Activated naive CD4-positive, alpha-beta T cell treated with anti-CD3 and anti-CD28 coated beads, Interleukin-2, amount 10 ng/mL, durations not matched to agents 7 days and 5 days (primary cell): ENCODE results near the gene MPP3.
"Not testable (repeated sequence)": the region's sequence is repeated elsewhere in the genome, so short reads cannot be mapped to it uniquely, and the experiment has no call there.

ENCODE experiments used
- CTCF ChIA-PET: fragments of 350-600 bp; sonication (Branson Sonifier 250); formaldehyde crosslinking; loops from one replicate; lab custom pipeline; 2021; ENCODE audit warnings: antibody characterized with exemption; lab: Charles Lee
- DNase-seq: peaks from one replicate; pipeline ENCODE4 v3.0.0-alpha.2; 2020
- H3K27ac Mint-ChIP-seq: one replicate; pipeline ENCODE4 v1.8.0; 2021; ENCODE audit warnings: mild to moderate bottlenecking, moderate library complexity, mixed read lengths
- H3K27me3 Mint-ChIP-seq: one replicate; pipeline ENCODE4 v1.8.0; 2021; ENCODE audit warnings: mild to moderate bottlenecking, mixed read lengths
- H3K36me3 Mint-ChIP-seq: one replicate; pipeline ENCODE4 v1.8.0; 2021; ENCODE audit warnings: mixed read lengths
- H3K4me1 Mint-ChIP-seq: one replicate; pipeline ENCODE4 v1.8.0; 2021; ENCODE audit warnings: mixed read lengths
- H3K4me3 Mint-ChIP-seq: one replicate; pipeline ENCODE4 v1.8.0; 2021; ENCODE audit warnings: mild to moderate bottlenecking, moderate library complexity, mixed read lengths
- H3K9me3 Mint-ChIP-seq: one replicate; pipeline ENCODE4 v1.8.0; 2021; ENCODE audit warnings: mixed read lengths

The MPP3 gene

GRCh38 chr17:43871946-43872690 lies 39.2 kb upstream of the MPP3 start:
- DNase-seq = no peak
- H3K36me3 Mint-ChIP-seq = no peaks in the 10 kb centered on the region
- CTCF ChIA-PET = no interaction called here
- peaks cover 42% of the 10 kb centered on the region for H3K27me3 Mint-ChIP-seq
- H3K9me3 Mint-ChIP-seq = no peaks in the 10 kb centered on the region
- no peak overlapping the region for H3K4me3 Mint-ChIP-seq
- H3K27ac Mint-ChIP-seq = no peak overlapping the region
- no peaks in the 10 kb centered on the region for H3K4me1 Mint-ChIP-seq

- H3K27me3 Mint-ChIP-seq = peaks cover 43% of the 10 kb centered on the region
- not testable (repeated sequence) for DNase-seq
- CTCF ChIA-PET = interaction anchor here (0.7 to 1.0 kb wide), 2 partner anchors 9 to 11 kb away, joined by 5 read pairs; no protein-coding TSS in a partner anchor
Observed at GRCh38 chr17:43869031-43869430, 36.1 kb upstream of the MPP3 start.

GRCh38 chr17:43868226-43868994 lies 35.5 kb upstream of the MPP3 start:
- H3K9me3 Mint-ChIP-seq = no peaks in the 10 kb centered on the region
- CTCF ChIA-PET = interaction anchor here (0.7 to 1.1 kb wide), 3 partner anchors 10 to 12 kb away, joined by 4 to 5 read pairs (median 5); no protein-coding TSS in a partner anchor

More at GRCh38 chr17:43869031-43869430, 36.1 kb upstream of the MPP3 start:
- H3K36me3 Mint-ChIP-seq, H3K4me3 Mint-ChIP-seq, H3K27ac Mint-ChIP-seq, H3K9me3 Mint-ChIP-seq, H3K4me1 Mint-ChIP-seq: not testable (repeated sequence)

GRCh38 chr17:43864161-43864984 lies 31.4 kb upstream of the MPP3 start:
- H3K4me1 Mint-ChIP-seq = no peaks in the 10 kb centered on the region

More at GRCh38 chr17:43868226-43868994, 35.5 kb upstream of the MPP3 start:
- H3K36me3 Mint-ChIP-seq = no peaks in the 10 kb centered on the region
- H3K4me1 Mint-ChIP-seq = no peaks in the 10 kb centered on the region
- H3K4me3 Mint-ChIP-seq = no peak overlapping the region
- no peak for DNase-seq
- H3K27ac Mint-ChIP-seq = no peak overlapping the region
- H3K27me3 Mint-ChIP-seq = peaks cover 45% of the 10 kb centered on the region

GRCh38 chr17:43861960-43862359 lies 29.0 kb upstream of the MPP3 start:
- CTCF ChIA-PET = interaction anchor here (0.7 kb wide), 1 partner anchor 16 kb away, joined by 3 read pairs; no protein-coding TSS in a partner anchor
- Mint-ChIP-seq H3K9me3 (no peaks in the 10 kb centered on the region), H3K27me3 (peaks cover 32% of the 10 kb centered on the region), H3K36me3 (no peaks in the 10 kb centered on the region), H3K4me1 (no peaks in the 10 kb centered on the region), H3K4me3 (no peak overlapping the region), H3K27ac (no peak overlapping the region)
- no peak for DNase-seq

More at GRCh38 chr17:43864161-43864984, 31.4 kb upstream of the MPP3 start:
- Mint-ChIP-seq H3K9me3 (no peaks in the 10 kb centered on the region), H3K4me3 (no peak overlapping the region), H3K27ac (no peak overlapping the region), H3K27me3 (peaks cover 34% of the 10 kb centered on the region), H3K36me3 (no peaks in the 10 kb centered on the region)
- CTCF ChIA-PET = interaction anchor here (1.5 kb wide), 1 partner anchor 15 kb away, joined by 3 read pairs; no protein-coding TSS in a partner anchor
- no peak for DNase-seq

- no peak for DNase-seq
- Mint-ChIP-seq H3K36me3 (no peaks in the 10 kb centered on the region), H3K27ac (no peak overlapping the region), H3K4me1 (no peaks in the 10 kb centered on the region), H3K4me3 (no peak overlapping the region), H3K27me3 (peaks cover 39% of the 10 kb centered on the region), H3K9me3 (no peaks in the 10 kb centered on the region)
- CTCF ChIA-PET = interaction anchor here (0.9 to 1.5 kb wide), 2 partner anchors 17 to 101 kb away, joined by 3 read pairs; no protein-coding TSS in a partner anchor
Observed at GRCh38 chr17:43860927-43861622, 28.1 kb upstream of the MPP3 start.

GRCh38 chr17:43860077-43860725 lies 27.3 kb upstream of the MPP3 start:
- no peak for DNase-seq
- H3K4me3 Mint-ChIP-seq = no peak overlapping the region
- no peaks in the 10 kb centered on the region for H3K4me1 Mint-ChIP-seq
- H3K27ac Mint-ChIP-seq = no peak overlapping the region
- H3K27me3 Mint-ChIP-seq = peaks cover 39% of the 10 kb centered on the region
- no peaks in the 10 kb centered on the region for H3K9me3 Mint-ChIP-seq
- CTCF ChIA-PET = interaction anchor here (1.0 to 1.5 kb wide), 3 partner anchors 14 to 100 kb away, joined by 3 to 4 read pairs (median 3); partner anchors contain the start of gene CD300LG
- no peaks in the 10 kb centered on the region for H3K36me3 Mint-ChIP-seq

- peaks cover 42% of the 10 kb centered on the region for H3K27me3 Mint-ChIP-seq
- CTCF ChIA-PET = no interaction called here
- H3K4me3 Mint-ChIP-seq = no peak overlapping the region
- DNase-seq = no peak
- no peaks in the 10 kb centered on the region for H3K9me3 Mint-ChIP-seq
- no peak overlapping the region for H3K27ac Mint-ChIP-seq
- no peaks in the 10 kb centered on the region for H3K4me1 Mint-ChIP-seq
- no peaks in the 10 kb centered on the region for H3K36me3 Mint-ChIP-seq
Observed at GRCh38 chr17:43857957-43858600, 25.1 kb upstream of the MPP3 start.

GRCh38 chr17:43857141-43857540 lies 24.2 kb upstream of the MPP3 start:
- no peaks in the 10 kb centered on the region for H3K9me3 Mint-ChIP-seq
- CTCF ChIA-PET = no interaction called here
- no peak overlapping the region for H3K4me3 Mint-ChIP-seq
- no peak for DNase-seq
- no peaks in the 10 kb centered on the region for H3K4me1 Mint-ChIP-seq
- H3K27me3 Mint-ChIP-seq = peaks cover 50% of the 10 kb centered on the region
- H3K27ac Mint-ChIP-seq = no peak overlapping the region
- H3K36me3 Mint-ChIP-seq = no peaks in the 10 kb centered on the region

- no peak overlapping the region for H3K4me3 Mint-ChIP-seq
- CTCF ChIA-PET = interaction anchor here (1.1 to 1.9 kb wide), 2 partner anchors 10 to 24 kb away, joined by 3 to 9 read pairs; partner anchors contain the start of gene CD300LG
- no peaks in the 10 kb centered on the region for H3K36me3 Mint-ChIP-seq
Observed at GRCh38 chr17:43856141-43856540, 23.2 kb upstream of the MPP3 start.

GRCh38 chr17:43855061-43855460 lies 22.1 kb upstream of the MPP3 start:
- CTCF ChIA-PET = interaction anchor here (0.7 to 1.9 kb wide), 2 partner anchors 9 to 90 kb away, joined by 3 to 9 read pairs; partner anchors contain the start of gene CD300LG
- Mint-ChIP-seq H3K36me3 (no peaks in the 10 kb centered on the region), H3K27me3 (peaks cover 56% of the 10 kb centered on the region), H3K9me3 (no peaks in the 10 kb centered on the region), H3K27ac (no peak overlapping the region), H3K4me3 (no peak overlapping the region), H3K4me1 (no peaks in the 10 kb centered on the region)
- DNase-seq = no peak

More at GRCh38 chr17:43856141-43856540, 23.2 kb upstream of the MPP3 start:
- Mint-ChIP-seq H3K27me3 (peaks cover 50% of the 10 kb centered on the region), H3K27ac (no peak overlapping the region), H3K4me1 (no peaks in the 10 kb centered on the region), H3K9me3 (no peaks in the 10 kb centered on the region)
- DNase-seq = no peak

GRCh38 chr17:43854498-43854897 lies 21.6 kb upstream of the MPP3 start:
- CTCF ChIA-PET = no interaction called here

More at GRCh38 chr17:43854498-43854897, 21.6 kb upstream of the MPP3 start:
- H3K27me3 Mint-ChIP-seq = peaks cover 56% of the 10 kb centered on the region
- no peaks in the 10 kb centered on the region for H3K9me3 Mint-ChIP-seq
- H3K4me1 Mint-ChIP-seq = no peaks in the 10 kb centered on the region
- no peak for DNase-seq
- H3K36me3 Mint-ChIP-seq = no peaks in the 10 kb centered on the region
- H3K27ac Mint-ChIP-seq = no peak overlapping the region
- H3K4me3 Mint-ChIP-seq = no peak overlapping the region
